ENCODE data around the gene JAZF1.

JAZF1 gene

GRCh38 chr7:28180364-28181147 is at the start of gene JAZF1:
Gene JAZF1, minus strand, starts transcription at chr7:28180795.
- DNase-seq, result peak; percentile 44

- no peak for DNase-seq
These were observed 49.7 kb upstream of the JAZF1 start for GRCh38 chr7:28230261-28230660.

- DNase-seq, result no peak
These were observed 47.8 kb upstream of the JAZF1 start for GRCh38 chr7:28228396-28228795.

GRCh38 chr7:28226003-28226402 is 45.4 kb upstream of the JAZF1 start:
- no peak for DNase-seq

GRCh38 chr7:28225576-28225975 is 45.0 kb upstream of the JAZF1 start:
- DNase-seq, result no peak

- no peak for DNase-seq
These were observed 44.1 kb upstream of the JAZF1 start for GRCh38 chr7:28224675-28225074.

- no peak for DNase-seq
These were observed 43.6 kb upstream of the JAZF1 start for GRCh38 chr7:28224172-28224571.

- no peak for DNase-seq
These were observed 42.0 kb upstream of the JAZF1 start for GRCh38 chr7:28222636-28223035.

- DNase-seq, result no peak
These were observed 39.2 kb upstream of the JAZF1 start for GRCh38 chr7:28219793-28220192.

- no peak for DNase-seq
These were observed 36.5 kb upstream of the JAZF1 start for GRCh38 chr7:28217143-28217542.

GRCh38 chr7:28211006-28211405 is 30.4 kb upstream of the JAZF1 start:
- no peak for DNase-seq

GRCh38 chr7:28208506-28208905 is 27.9 kb upstream of the JAZF1 start:
- no peak for DNase-seq

- no peak for DNase-seq
These were observed 27.0 kb upstream of the JAZF1 start for GRCh38 chr7:28207486-28208158.

GRCh38 chr7:28205506-28205905 is 24.9 kb upstream of the JAZF1 start:
- no peak for DNase-seq

GRCh38 chr7:28203508-28204240 is 23.1 kb upstream of the JAZF1 start:
- DNase-seq, result no peak

- DNase-seq, result no peak
These were observed 21.6 kb upstream of the JAZF1 start for GRCh38 chr7:28202222-28202621.

- no peak for DNase-seq
These were observed 20.5 kb upstream of the JAZF1 start for GRCh38 chr7:28201131-28201530.

- no peak for DNase-seq
These were observed 20.0 kb upstream of the JAZF1 start for GRCh38 chr7:28200598-28200997.

- DNase-seq, result no peak
These were observed 18.5 kb upstream of the JAZF1 start for GRCh38 chr7:28199021-28199510.

- DNase-seq, result no peak
These were observed 15.5 kb upstream of the JAZF1 start for GRCh38 chr7:28195910-28196620.

- DNase-seq, result no peak
These were observed 12.4 kb upstream of the JAZF1 start for GRCh38 chr7:28192786-28193585.

GRCh38 chr7:28191751-28192150 is 11.2 kb upstream of the JAZF1 start:
- no peak for DNase-seq
